Measurements from ENCODE around the gene DIAPH3.

DIAPH3 gene

GRCh38 chr13:60012488-60012887 lies 151.2 kb downstream of the DIAPH3 start:
- DNase-seq, result no peak

DNA sequence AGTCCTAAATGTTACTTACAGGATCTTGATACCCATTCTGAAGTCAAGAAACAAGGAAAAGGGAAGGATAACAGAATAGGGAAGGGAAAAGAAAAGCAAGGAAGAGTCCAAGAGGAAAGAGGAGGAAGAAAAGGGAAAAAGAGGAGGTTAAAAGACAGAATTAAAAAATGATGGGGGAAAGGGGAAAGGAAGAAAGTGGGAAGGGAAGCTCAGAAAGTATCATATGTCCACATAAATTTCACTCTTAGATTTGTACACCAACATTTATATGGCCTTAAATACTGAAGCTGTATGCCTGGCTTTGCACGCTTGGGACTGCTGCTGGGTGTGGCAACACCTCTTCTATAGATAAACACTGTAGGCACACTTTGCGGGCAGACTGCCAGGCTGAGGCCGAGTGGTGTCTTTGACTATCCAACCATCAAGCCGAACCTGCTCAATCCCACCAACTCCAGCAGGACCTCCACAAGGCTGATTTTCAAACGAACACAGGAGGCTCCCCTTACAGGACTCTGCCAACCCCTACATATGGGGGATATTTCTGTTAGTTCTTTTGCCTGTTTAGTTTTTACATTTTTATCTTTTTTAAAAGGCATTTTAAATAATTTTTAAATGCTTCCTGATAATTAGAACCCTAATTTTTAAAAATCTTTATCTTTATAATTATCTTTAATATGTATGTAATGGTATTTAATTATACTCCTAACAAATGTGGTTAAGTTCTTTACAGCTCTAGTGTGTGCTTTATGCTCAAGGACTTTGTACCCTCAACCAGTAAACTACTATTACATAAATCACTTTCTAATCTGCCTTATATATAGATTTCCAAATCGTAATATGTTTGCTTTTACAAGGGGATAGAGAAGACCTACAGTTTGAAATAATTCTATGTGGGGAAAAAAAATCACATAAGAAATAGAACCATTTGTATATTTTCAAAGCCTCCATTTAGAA lies 154.2 kb downstream of the DIAPH3 start:
- DNase-seq, result no peak

GRCh38 chr13:60001889-60002288 lies 161.8 kb downstream of the DIAPH3 start:
- no peak for DNase-seq

GRCh38 chr13:60000976-60001375 lies 162.8 kb downstream of the DIAPH3 start:
- DNase-seq, result no peak

GRCh38 chr13:60000081-60000480 lies 163.6 kb downstream of the DIAPH3 start:
- DNase-seq, result no peak

GRCh38 chr13:59997976-59998375 lies 165.8 kb downstream of the DIAPH3 start:
- DNase-seq, result no peak

DNA sequence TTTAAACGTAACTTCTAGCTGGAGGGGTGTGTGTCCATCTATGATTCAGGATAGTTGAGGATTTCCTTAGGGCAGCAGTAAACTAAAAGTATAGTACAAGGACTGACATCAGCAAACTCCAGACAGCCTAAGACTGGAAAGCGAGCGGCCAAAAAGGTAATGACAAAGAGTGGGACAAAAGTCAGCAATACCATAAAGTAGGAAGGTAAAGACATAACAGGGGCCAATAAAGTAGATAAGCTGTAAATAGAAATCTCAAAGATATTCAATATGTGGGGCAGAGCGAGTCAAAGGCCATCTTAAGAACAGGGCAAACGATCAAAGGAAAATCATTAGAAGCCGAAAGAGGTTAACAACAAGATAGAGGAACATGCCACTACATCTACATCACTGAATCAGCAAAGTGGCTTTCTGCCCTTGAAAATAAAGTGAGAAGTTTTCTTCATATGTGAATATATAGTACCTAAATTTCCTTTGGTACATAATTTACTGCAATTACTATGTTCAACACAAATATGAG lies 167.2 kb downstream of the DIAPH3 start:
- no peak for DNase-seq

DNA sequence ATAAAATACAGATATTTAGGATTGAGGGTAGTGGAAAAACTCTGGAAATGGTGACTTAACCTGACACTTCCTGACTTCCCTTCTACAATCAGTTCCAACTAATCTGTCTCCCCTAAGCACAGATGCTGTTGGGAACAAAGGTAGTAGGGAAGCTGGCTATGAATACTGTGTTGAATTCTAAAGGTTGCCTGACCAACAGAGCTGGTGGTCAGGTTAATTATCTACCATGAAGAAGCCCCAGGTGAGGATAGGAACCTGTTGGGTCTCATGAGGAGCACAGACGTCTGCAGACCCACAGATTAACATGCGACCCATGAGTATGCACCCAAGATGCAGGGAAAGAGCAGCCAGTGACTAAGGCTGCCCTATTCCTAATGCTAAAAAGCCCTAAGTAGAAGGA lies 172.3 kb downstream of the DIAPH3 start:
- no peak for DNase-seq

- DNase-seq, result no peak
Measured at GRCh38 chr13:59982631-59983382, 180.9 kb downstream of the DIAPH3 start.

DNA sequence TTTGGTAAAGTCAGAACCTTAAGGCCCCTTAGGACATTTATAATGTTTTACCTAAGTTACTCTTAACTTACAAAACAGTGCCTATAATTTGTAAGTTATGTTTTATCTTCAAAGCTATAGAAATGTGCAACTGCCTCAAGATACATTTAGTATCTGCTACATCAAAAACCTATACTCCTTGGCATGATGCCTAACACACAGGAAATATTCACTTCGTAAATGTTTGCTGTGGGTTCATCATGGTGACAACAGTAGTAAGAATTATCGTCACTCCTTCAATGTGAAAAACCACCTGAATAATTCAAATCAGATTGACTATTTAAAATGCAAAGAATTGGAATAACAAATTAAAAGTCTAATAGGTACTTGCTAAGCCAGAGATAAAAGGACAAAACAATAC lies 184.1 kb downstream of the DIAPH3 start:
- DNase-seq, result no peak

- no peak for DNase-seq
Measured at GRCh38 chr13:59978862-59979261, 184.9 kb downstream of the DIAPH3 start.

DNA sequence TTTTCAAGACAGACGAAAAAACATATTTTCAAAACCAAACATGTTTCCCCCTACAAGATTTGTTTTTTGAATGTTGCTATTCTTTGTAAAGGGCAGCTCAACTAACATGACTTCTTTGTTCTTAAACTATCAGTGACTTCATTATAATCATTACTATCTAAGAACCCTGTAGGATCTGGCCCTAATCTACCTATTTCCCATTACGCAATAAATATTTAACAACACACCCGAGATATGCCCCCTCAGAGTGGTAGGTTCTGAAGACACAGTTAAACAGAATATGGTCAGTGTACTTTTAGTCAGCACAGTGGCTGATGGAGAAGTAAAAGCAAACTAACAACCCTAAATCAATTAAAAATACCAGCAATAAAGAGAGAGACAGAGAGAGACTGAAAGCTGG lies 186.9 kb downstream of the DIAPH3 start:
- no peak for DNase-seq

GRCh38 chr13:59975807-59976435 lies 187.8 kb downstream of the DIAPH3 start:
- DNase-seq, result no peak

GRCh38 chr13:59970847-59971246 lies 192.9 kb downstream of the DIAPH3 start:
- no peak for DNase-seq

- no peak for DNase-seq
Measured at GRCh38 chr13:59963827-59964226, 199.9 kb downstream of the DIAPH3 start.

GRCh38 chr13:59963383-59963782 lies 200.3 kb downstream of the DIAPH3 start:
- DNase-seq, result no peak

DNA sequence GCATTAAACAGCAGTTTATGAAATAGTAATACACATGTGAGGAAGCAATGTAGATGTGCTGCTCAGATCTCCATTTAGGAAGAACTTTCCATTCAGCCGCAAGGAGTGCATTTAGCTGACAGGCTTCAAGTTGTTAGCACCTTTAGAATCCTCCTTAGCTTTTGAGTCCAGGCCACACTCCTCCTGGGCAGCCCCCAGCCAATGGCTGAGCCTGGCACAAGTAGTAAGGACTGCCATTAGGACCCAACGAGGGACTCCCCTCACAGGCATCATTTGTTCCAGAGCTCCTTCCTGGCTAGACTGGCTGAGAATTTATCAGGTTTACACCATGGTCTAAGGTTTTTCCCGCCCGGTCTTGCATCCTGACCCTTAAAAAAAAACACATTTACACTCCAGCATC lies 201.4 kb downstream of the DIAPH3 start:
- DNase-seq, result no peak

DNA sequence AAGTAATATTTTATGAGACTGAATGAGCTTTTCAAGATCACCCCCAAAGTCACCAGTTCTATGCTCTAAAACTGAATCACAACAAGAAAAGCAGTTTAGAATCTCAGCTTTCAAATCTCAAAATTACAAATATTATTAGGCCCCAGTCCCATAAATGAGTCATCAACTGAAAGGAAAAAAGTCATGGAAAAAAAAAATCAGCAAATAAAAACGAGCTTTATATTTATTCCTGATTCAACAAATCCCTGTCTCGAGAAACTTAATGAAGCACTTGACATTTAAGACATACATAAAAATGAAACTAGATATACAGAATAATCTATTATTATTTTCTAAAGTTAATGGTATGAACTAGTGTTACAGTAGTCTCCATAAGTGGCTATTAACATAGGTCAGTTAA lies 203.0 kb downstream of the DIAPH3 start:
- DNase-seq, result no peak

- no peak for DNase-seq
Measured at GRCh38 chr13:59957438-59957837, 206.3 kb downstream of the DIAPH3 start.

DNA sequence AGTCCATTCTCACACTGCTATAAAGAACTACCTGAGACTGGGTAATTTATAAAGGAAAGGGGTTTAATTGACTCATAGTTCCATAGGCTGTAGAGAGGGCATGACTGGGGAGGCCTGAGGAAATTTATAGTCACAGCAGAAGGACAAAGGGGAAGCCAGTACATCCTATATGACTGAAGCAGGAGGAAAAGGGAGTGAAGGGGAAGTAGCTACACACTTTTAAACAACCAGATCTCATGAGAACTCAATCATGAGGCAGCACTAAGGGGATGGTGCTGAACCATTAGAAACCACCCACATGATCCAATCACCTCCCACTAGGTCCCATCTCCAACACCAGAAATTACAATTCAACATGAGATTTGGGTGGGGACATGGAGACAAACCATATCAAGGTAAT lies 209.1 kb downstream of the DIAPH3 start:
- DNase-seq, result no peak

- DNase-seq, result no peak
Measured at GRCh38 chr13:59951011-59951410, 212.7 kb downstream of the DIAPH3 start.

DNA sequence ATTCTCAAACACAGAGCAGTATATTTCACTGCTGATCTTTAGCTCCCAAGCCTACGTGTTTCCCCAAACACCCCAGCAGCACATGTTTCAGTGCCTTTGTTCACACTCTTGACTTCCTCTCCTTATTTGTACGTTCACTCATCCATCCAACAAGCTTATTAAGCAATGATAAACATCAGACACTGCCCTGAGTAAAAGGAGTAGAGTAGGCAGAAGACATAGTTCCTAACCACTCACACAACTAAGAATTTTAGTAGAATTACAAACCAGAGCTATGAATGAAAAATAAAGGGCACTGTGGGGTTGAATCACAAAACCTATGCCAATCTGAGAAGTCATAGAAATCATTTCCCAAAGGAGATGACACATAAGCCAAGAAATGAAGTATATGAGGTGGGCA lies 213.5 kb downstream of the DIAPH3 start:
- DNase-seq, result no peak

GRCh38 chr13:59948686-59949085 lies 215.0 kb downstream of the DIAPH3 start:
- no peak for DNase-seq
